H9 (cell line): ENCODE results near the gene IGSF10. TPM values are rescaled to one million over a fixed set of nuclear protein-coding genes. Genes with fewer than 3 reads are reported as not detected.
"Not testable (repeated sequence)": the region's sequence is repeated elsewhere in the genome, so short reads cannot be mapped to it uniquely, and the experiment has no call there.

Source experiments
- DNase-seq: peaks from one replicate; pipeline ENCODE4 v3.0.0-alpha.2; 2017
- H2AFZ ChIP-seq: one replicate; pipeline ENCODE4 v1.6.1; 2013; ENCODE audit warnings: mild to moderate bottlenecking, low read length, control low read depth, moderate library complexity
- H2AK5ac ChIP-seq: 2 replicates; pipeline ENCODE4 v1.6.1; 2013; ENCODE audit warnings: low read length, control low read depth, mixed read lengths; ENCODE audit not compliant: insufficient read length
- H2BK120ac ChIP-seq: one replicate; pipeline ENCODE4 v1.6.1; 2013; ENCODE audit warnings: low read depth, mild to moderate bottlenecking, low read length, control low read depth, inconsistent platforms; ENCODE audit not compliant: poor library complexity, severe bottlenecking
- H2BK12ac ChIP-seq: 2 replicates; pipeline ENCODE4 v1.6.1; 2013; ENCODE audit warnings: low read length, control low read depth, mixed read lengths, low read depth; ENCODE audit not compliant: insufficient read length
- H2BK15ac ChIP-seq: 2 replicates; pipeline ENCODE4 v1.6.1; 2013; ENCODE audit warnings: low read depth, low read length, control low read depth
- H2BK20ac ChIP-seq: one replicate; pipeline ENCODE4 v1.6.1; 2013; ENCODE audit warnings: low read depth, mild to moderate bottlenecking, low read length, control low read depth, inconsistent platforms; ENCODE audit not compliant: poor library complexity, severe bottlenecking
- H2BK5ac ChIP-seq: 2 replicates; pipeline ENCODE4 v1.6.1; 2013; ENCODE audit warnings: low read length, control low read depth, mixed read lengths; ENCODE audit not compliant: insufficient read length
- H3K14ac ChIP-seq: 2 replicates; pipeline ENCODE4 v1.6.1; 2013; ENCODE audit warnings: low read length, control low read depth; ENCODE audit not compliant: insufficient read depth
- H3K18ac ChIP-seq: 2 replicates; pipeline ENCODE4 v1.6.1; 2013; ENCODE audit warnings: low read depth, mild to moderate bottlenecking, mixed read lengths, low read length, control low read depth; ENCODE audit not compliant: insufficient read length
- H3K23ac ChIP-seq: 2 replicates; pipeline ENCODE4 v1.6.1; 2013; ENCODE audit warnings: low read length, control low read depth, mixed read lengths, low read depth; ENCODE audit not compliant: insufficient read length
- H3K23me2 ChIP-seq: 2 replicates; pipeline ENCODE4 v1.6.1; 2013; ENCODE audit warnings: low read depth, mild to moderate bottlenecking, mixed read lengths, low read length, control low read depth; ENCODE audit not compliant: insufficient read length, poor library complexity, severe bottlenecking
- H3K27ac ChIP-seq: 2 replicates; pipeline ENCODE4 v1.5.1; 2013; ENCODE audit warnings: low read length, control low read depth, mixed read lengths, low read depth; ENCODE audit not compliant: insufficient read length
- H3K27me3 ChIP-seq: 2 replicates; pipeline ENCODE4 v1.6.1; 2013; ENCODE audit warnings: low read length, control low read depth, inconsistent platforms; ENCODE audit not compliant: insufficient read depth
- H3K4ac ChIP-seq: 2 replicates; pipeline ENCODE4 v1.6.1; 2013; ENCODE audit warnings: low read depth, mild to moderate bottlenecking, control low read depth, inconsistent platforms, low read length, moderate library complexity
- H3K4me1 ChIP-seq: 2 replicates; pipeline ENCODE4 v1.6.1; 2013; ENCODE audit warnings: low read length, control low read depth, inconsistent platforms; ENCODE audit not compliant: insufficient read depth
- H3K4me2 ChIP-seq: 2 replicates; pipeline ENCODE4 v1.6.1; 2013; ENCODE audit warnings: low read length, control low read depth, mixed read lengths; ENCODE audit not compliant: insufficient read length, insufficient read depth
- H3K56ac ChIP-seq: 2 replicates; pipeline ENCODE4 v1.6.1; 2013; ENCODE audit warnings: low read depth, mild to moderate bottlenecking, mixed read lengths, low read length, control low read depth; ENCODE audit not compliant: insufficient read length
- H3K79me1 ChIP-seq: 2 replicates; pipeline ENCODE4 v1.6.1; 2013; ENCODE audit warnings: low read depth, mild to moderate bottlenecking, moderate library complexity, low read length, control low read depth, inconsistent platforms; ENCODE audit not compliant: insufficient read depth, poor library complexity, severe bottlenecking
- H3K79me2 ChIP-seq: 2 replicates; pipeline ENCODE4 v1.6.1; 2013; ENCODE audit warnings: low read length, control low read depth, inconsistent platforms; ENCODE audit not compliant: insufficient read depth
- H3K9ac ChIP-seq: 2 replicates; pipeline ENCODE4 v1.6.1; 2013; ENCODE audit warnings: low read length, control low read depth, mixed read lengths; ENCODE audit not compliant: insufficient read length; ENCODE audit errors: extremely low read depth
- H3K9me3 ChIP-seq: one replicate; pipeline ENCODE4 v1.6.1; 2013; ENCODE audit warnings: low read depth, low read length, inconsistent platforms; ENCODE audit not compliant: control insufficient read depth
- H3T11ph ChIP-seq: one replicate; pipeline ENCODE4 v1.6.1; 2013; ENCODE audit warnings: mild to moderate bottlenecking, low read length, control low read depth, inconsistent platforms
- H4K20me1 ChIP-seq: one replicate; pipeline ENCODE4 v1.6.1; 2013; ENCODE audit not compliant: control insufficient read depth, insufficient read length, insufficient read depth
- H4K5ac ChIP-seq: 2 replicates; pipeline ENCODE4 v1.6.1; 2013; ENCODE audit warnings: low read depth, mild to moderate bottlenecking, mixed read lengths, low read length, control low read depth; ENCODE audit not compliant: insufficient read length
- H4K8ac ChIP-seq: replicated peaks from 2 replicates; pipeline ENCODE4 v1.6.1; 2013; ENCODE audit warnings: low read length, control low read depth, mixed read lengths, low read depth; ENCODE audit not compliant: insufficient read length
- H4K91ac ChIP-seq: 2 replicates; pipeline ENCODE4 v1.6.1; 2013; ENCODE audit warnings: low read depth, mild to moderate bottlenecking, moderate library complexity, mixed read lengths, low read length, control low read depth; ENCODE audit not compliant: insufficient read length
- H3K27ac Mint-ChIP-seq, 3 experiments: 2 replicates in 2 of 3; 3 replicates in 1 of 3; pipeline ENCODE4 v1.8.0; 2020 to 2021; ENCODE audit warnings: mixed read lengths in 3 of 3, mild to moderate bottlenecking in 1 of 3, moderate library complexity in 1 of 3
- H3K27me3 Mint-ChIP-seq: 2 replicates; pipeline ENCODE4 v1.8.0; 2021; ENCODE audit warnings: low read depth, mild to moderate bottlenecking, moderate library complexity, mixed read lengths
- H3K36me3 Mint-ChIP-seq, 3 experiments: 2 replicates in 2 of 3; 3 replicates in 1 of 3; pipeline ENCODE4 v1.8.0; 2020 to 2021; ENCODE audit warnings: low read depth in 3 of 3, mixed read lengths in 3 of 3; ENCODE audit not compliant: insufficient read depth in 1 of 3
- H3K4me1 Mint-ChIP-seq, 2 experiments: 2 replicates each; pipeline ENCODE4 v1.8.0; 2020; ENCODE audit warnings: mixed read lengths in 2 of 2
- H3K4me3 Mint-ChIP-seq, 2 experiments: 2 replicates in 1 of 2; 3 replicates in 1 of 2; pipeline ENCODE4 v1.8.0; 2020 to 2021; ENCODE audit warnings: mild to moderate bottlenecking in 2 of 2, mixed read lengths in 2 of 2, moderate library complexity in 1 of 2
- H3K9me3 Mint-ChIP-seq, 2 experiments: 2 replicates in 1 of 2; 3 replicates in 1 of 2; pipeline ENCODE4 v1.8.0; 2020; ENCODE audit warnings: mild to moderate bottlenecking in 2 of 2, mixed read lengths in 2 of 2, moderate library complexity in 1 of 2
- WGBS: extraction: QIAGEN DNeasy Blood & Tissue Kit; methylation state at CpG from one replicate; pipeline ENCODE4 v1.1.7; 2013; ENCODE audit warnings: missing lambda C conversion rate, low lambda C conversion rate, mixed read lengths; ENCODE audit not compliant: insufficient read length; ENCODE audit errors: extremely low coverage; 5-methylcytosine and 5-hydroxymethylcytosine counted together
- total RNA-seq: library from RNA; stranded (reverse); gene quantifications from 2 replicates; pipeline ENCODE4 v1.2.1, GENCODE V29; 2021

The IGSF10 gene
- total RNA-seq, 1 experiment from 2014 or later = 0.20 TPM

DNA sequence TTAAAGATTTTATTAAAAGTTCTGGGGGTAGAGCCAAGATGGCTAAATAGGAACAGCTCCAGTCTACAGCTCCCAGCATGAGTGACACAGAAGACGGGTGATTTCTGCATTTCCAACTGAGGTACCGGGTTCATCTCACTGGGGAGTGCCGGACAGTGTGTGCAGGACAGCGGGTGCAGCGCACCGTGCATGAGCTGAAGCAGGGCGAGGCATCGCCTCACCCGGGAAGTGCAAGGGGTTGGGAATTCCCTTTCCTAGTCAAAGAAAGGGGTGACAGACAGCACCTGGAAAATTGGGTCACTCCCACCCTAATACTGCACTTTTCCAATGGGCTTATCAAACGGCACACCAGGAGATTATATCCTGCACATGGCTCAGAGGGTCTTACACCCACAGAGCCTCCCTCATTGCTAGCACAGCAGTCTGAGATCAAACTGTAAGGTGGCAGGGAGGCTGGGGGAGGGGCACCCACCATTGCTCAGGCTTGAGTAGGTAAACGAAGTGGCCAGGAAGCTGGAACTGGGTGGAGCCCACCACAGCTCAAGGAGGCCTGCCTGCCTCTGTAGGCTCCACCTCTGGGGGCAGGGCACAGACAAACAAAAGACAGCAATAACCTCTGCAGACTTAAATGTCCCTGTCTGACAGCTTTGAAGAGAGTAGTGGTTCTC lies 48.7 kb upstream of the IGSF10 start:
- H3K27me3 ChIP-seq, H3K23ac ChIP-seq, H4K91ac ChIP-seq, H3K56ac ChIP-seq, H3K27ac ChIP-seq, H3K79me1 ChIP-seq, H3T11ph ChIP-seq, H3K9ac ChIP-seq, H3K4me2 ChIP-seq, H4K5ac ChIP-seq, H3K23me2 ChIP-seq, H3K27ac Mint-ChIP-seq, H3K79me2 ChIP-seq, H2BK15ac ChIP-seq, H3K18ac ChIP-seq, H3K9me3 ChIP-seq, H2AFZ ChIP-seq, H2AK5ac ChIP-seq, H3K4ac ChIP-seq, H3K27me3 Mint-ChIP-seq, DNase-seq, H4K8ac ChIP-seq, H2BK12ac ChIP-seq, H3K14ac ChIP-seq, H2BK20ac ChIP-seq, H3K4me1 ChIP-seq, H2BK120ac ChIP-seq, H3K4me1 Mint-ChIP-seq, H4K20me1 ChIP-seq, H2BK5ac ChIP-seq, H3K4me3 Mint-ChIP-seq: not testable (repeated sequence)
- Mint-ChIP-seq H3K9me3 (peaks cover 19 to 28% of the 10 kb centered on the region in 2 experiments), H3K36me3 (peaks cover 9 to 16% (median 9%) of the 10 kb centered on the region in 3 experiments)
- no CpG with 5 or more reads among the region's 11 CpGs for WGBS
